HG03342 (cell line): ENCODE results near the gene ALDH1A1.
"Not testable (repeated sequence)": the region's sequence is repeated elsewhere in the genome, so short reads cannot be mapped to it uniquely, and the experiment has no call there.

Source experiments
- ATAC-seq: cut with Tn5 transposase; IDR thresholded peaks from one replicate; pipeline ENCODE4 v1.9.1; 2021; ENCODE audit warnings: mild to moderate bottlenecking, moderate library complexity; ENCODE audit not compliant: unreplicated experiment

The ALDH1A1 gene

GRCh38 chr9:72862788-72863187 is 90.1 kb downstream of the ALDH1A1 start:
- not testable (repeated sequence) for ATAC-seq

DNA sequence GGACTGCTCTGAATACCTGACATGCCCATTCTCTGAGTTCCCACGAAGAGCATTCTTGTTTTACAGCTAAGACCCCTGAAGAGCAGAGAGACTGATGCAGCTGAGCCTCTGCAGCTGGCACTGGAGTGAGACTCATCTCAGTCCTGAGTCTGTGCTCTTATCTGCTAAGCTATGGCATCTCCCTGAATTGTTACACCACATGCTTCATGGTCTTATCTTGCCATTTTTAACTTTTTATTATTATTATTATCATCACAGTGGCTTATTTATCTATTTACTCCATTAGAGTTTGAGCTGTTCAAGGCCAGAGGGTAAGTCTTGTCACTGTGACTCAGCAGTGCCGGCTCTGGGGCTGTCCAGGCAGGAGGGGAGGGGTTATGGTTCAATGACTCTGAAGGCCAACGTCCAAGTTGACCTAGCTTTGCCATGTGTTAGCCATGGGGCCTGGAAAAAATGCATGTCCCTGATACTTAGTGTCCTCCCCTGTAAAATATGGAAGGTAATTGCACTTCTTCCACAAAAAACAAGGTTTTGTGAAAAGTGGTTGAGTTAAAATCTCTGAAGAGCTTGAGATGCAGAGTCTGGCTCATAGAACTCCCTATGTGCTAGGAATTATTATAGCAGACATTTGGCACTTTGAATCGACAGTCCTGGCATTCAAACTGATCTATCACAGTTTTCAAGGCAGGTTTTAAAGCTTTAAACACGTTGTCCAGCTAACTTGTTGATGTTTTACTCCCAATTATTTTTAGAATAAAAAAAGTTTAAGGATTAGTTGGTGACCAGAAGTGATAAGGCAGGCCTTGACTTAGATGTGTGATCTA is 94.6 kb downstream of the ALDH1A1 start:
- no peak for ATAC-seq

DNA sequence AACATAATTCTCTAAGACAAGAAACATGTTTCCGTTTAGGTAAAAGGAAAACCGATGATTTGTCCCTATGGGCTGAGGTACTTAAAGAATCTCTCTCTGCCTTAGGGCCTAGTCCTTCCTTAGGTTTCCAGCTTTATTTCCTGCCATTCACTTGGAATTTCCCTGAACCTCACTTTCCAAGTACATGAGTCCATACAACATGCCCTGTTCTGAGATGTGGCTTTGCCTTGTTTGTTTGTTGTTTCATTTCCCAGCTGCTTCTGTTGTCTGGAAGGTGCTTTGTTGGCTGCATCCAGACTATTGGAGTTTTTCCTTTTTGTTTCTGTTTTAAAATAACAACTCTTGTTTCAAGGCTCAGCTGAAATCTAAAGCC is 95.2 kb downstream of the ALDH1A1 start:
- ATAC-seq = no peak

GRCh38 chr9:72856972-72857623 is 95.8 kb downstream of the ALDH1A1 start:
- ATAC-seq = no peak

GRCh38 chr9:72855890-72856523 is 96.8 kb downstream of the ALDH1A1 start:
- ATAC-seq = no peak

- no peak for ATAC-seq
Observed at GRCh38 chr9:72855321-72855720, 97.5 kb downstream of the ALDH1A1 start.
